Measurements from ENCODE around the gene LOXHD1.
A peak's percentile ranks its signal among the peaks of the same experiment; 100 is the strongest.

LOXHD1 gene

GRCh38 chr18:46622999-46623398 lies 34.0 kb downstream of the LOXHD1 start:
- DNase-seq = peak; percentile 3 to 64

GRCh38 chr18:46622451-46622850 lies 34.6 kb downstream of the LOXHD1 start:
- no peak for DNase-seq

GRCh38 chr18:46621871-46622270 lies 35.1 kb downstream of the LOXHD1 start:
- peak in 1 of 2 experiments; percentile 16 for DNase-seq

GRCh38 chr18:46621111-46621766 lies 35.8 kb downstream of the LOXHD1 start:
- no peak for DNase-seq

GRCh38 chr18:46619559-46619958 lies 37.5 kb downstream of the LOXHD1 start:
- DNase-seq = no peak

GRCh38 chr18:46615720-46616119 lies 41.3 kb downstream of the LOXHD1 start:
- DNase-seq = no peak

GRCh38 chr18:46609048-46609447 lies 48.0 kb downstream of the LOXHD1 start:
- no peak for DNase-seq

GRCh38 chr18:46607926-46608325 lies 49.1 kb downstream of the LOXHD1 start:
- no peak for DNase-seq

GRCh38 chr18:46601141-46601805 lies 55.7 kb downstream of the LOXHD1 start:
- no peak for DNase-seq

- peak; percentile 23 to 69 for DNase-seq
Measured at GRCh38 chr18:46596119-46596518, 60.9 kb downstream of the LOXHD1 start.

- peak in 1 of 2 experiments; percentile 41 for DNase-seq
Measured at GRCh38 chr18:46591783-46592391, 65.1 kb downstream of the LOXHD1 start.

GRCh38 chr18:46590103-46590502 lies 66.9 kb downstream of the LOXHD1 start:
- no peak for DNase-seq

GRCh38 chr18:46588971-46589660 lies 67.9 kb downstream of the LOXHD1 start:
- no peak for DNase-seq

GRCh38 chr18:46587600-46587999 lies 69.4 kb downstream of the LOXHD1 start:
- no peak for DNase-seq

- no peak for DNase-seq
Measured at GRCh38 chr18:46583711-46584110, 73.3 kb downstream of the LOXHD1 start.

- DNase-seq = no peak
Measured at GRCh38 chr18:46581648-46582047, 75.4 kb downstream of the LOXHD1 start.

- DNase-seq = peak in 1 of 2 experiments; percentile 33
Measured at GRCh38 chr18:46578987-46579386, 78.0 kb downstream of the LOXHD1 start.

GRCh38 chr18:46577546-46577945 lies 79.5 kb downstream of the LOXHD1 start:
- no peak for DNase-seq

- no peak for DNase-seq
Measured at GRCh38 chr18:46575851-46576250, 81.2 kb downstream of the LOXHD1 start.

- DNase-seq = no peak
Measured at GRCh38 chr18:46574743-46575115, 82.3 kb downstream of the LOXHD1 start.

GRCh38 chr18:46574000-46574742 lies 82.8 kb downstream of the LOXHD1 start:
- no peak for DNase-seq

GRCh38 chr18:46573156-46573555 lies 83.9 kb downstream of the LOXHD1 start:
- DNase-seq = no peak

GRCh38 chr18:46571756-46572155 lies 85.3 kb downstream of the LOXHD1 start:
- DNase-seq = no peak
